Cardiac fibroblast (primary cell): ENCODE results near the gene CELF6.
A peak's percentile ranks its signal among the peaks of the same experiment; 100 is the strongest.

ENCODE experiments used
- DNase-seq, 2 donors: peaks; one replicate each; pipeline versions ENCODE4 v3.0.0 to v3.0.0-alpha.2; 2010; ENCODE audit warnings: low read depth in 2 of 2
- H3K4me3 ChIP-seq, 2 donors: replicated peaks in 1 of 2; 1 replicate in 1 of 2; 2 replicates in 1 of 2; pipeline ENCODE4 v1.5.1; 2011; ENCODE audit warnings: low read depth in 2 of 2, low read length in 2 of 2, mild to moderate bottlenecking in 2 of 2, moderate library complexity in 1 of 2
- TF ChIP-seq, protein P1 (sequence below): IDR thresholded peaks from one replicate; pipeline ENCODE4 v1.5.1; 2011; ENCODE audit warnings: low read depth, mild to moderate bottlenecking, low read length, inconsistent platforms

The CELF6 gene

DNA sequence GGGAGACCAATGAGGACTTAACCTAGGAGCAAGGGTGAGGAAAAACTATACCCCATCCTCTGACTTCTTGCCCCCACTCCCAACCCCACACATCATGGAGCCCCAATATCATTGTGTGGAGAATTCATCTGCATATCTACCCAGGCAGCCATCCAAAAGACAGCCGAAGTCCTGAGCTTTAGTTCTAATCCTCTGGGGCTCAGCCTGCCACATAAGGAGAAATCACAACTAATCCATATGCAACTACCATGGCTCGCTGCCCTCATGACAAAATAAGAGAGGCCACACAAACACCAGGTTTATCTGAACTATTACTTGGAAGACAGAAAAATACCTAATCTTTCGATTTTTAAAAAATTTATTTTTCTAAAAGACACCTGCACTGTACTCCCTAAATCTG, 38.2 kb upstream of the CELF6 start:
- H3K4me3 ChIP-seq, result no peak overlapping the region
- TF ChIP-seq, protein P1, sequence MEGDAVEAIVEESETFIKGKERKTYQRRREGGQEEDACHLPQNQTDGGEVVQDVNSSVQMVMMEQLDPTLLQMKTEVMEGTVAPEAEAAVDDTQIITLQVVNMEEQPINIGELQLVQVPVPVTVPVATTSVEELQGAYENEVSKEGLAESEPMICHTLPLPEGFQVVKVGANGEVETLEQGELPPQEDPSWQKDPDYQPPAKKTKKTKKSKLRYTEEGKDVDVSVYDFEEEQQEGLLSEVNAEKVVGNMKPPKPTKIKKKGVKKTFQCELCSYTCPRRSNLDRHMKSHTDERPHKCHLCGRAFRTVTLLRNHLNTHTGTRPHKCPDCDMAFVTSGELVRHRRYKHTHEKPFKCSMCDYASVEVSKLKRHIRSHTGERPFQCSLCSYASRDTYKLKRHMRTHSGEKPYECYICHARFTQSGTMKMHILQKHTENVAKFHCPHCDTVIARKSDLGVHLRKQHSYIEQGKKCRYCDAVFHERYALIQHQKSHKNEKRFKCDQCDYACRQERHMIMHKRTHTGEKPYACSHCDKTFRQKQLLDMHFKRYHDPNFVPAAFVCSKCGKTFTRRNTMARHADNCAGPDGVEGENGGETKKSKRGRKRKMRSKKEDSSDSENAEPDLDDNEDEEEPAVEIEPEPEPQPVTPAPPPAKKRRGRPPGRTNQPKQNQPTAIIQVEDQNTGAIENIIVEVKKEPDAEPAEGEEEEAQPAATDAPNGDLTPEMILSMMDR, result no peak
- DNase-seq, result no peak

DNA sequence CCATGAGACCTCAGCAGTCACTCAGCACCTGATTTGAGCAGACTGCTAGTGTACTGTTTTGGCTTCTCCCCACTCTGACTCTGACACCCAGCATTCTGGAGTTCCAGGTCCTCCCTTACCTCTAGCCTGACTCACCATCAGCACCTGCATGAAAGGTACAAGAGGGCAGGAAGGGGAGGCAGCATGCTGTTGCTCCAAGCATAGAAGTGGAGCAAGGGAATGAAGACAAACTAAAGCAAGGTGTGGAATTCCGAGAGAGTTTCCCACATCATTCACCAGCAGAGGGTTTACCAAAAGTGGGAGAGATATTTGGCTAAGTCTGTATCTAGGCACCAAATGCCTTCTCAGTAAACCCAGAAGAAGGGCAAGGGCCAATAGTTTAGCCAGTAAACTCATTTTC, 34.5 kb upstream of the CELF6 start:
- no peak overlapping the region for H3K4me3 ChIP-seq
- TF ChIP-seq, protein P1, result no peak
- no peak for DNase-seq

DNA sequence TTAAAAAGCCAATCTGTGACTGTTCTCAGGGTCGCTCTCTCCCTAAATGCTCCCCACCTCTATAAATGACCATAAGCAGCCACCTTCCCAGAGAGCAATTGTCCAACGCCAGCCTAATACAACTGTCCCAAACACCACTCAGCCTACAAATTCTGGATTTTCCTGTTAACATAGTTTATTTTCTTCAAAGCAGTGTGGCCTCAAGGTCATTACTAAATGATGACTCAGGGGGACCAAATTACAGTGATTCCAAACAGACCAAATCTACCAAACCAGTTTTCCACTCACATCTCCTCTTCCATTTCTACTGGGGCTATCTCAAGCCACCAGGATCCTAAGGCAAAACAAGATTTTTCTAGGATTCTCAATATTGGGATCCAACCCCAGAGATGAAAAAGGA, 33.3 kb upstream of the CELF6 start:
- H3K4me3 ChIP-seq, result no peak overlapping the region
- no peak for DNase-seq
- TF ChIP-seq, protein P1, result no peak

DNA sequence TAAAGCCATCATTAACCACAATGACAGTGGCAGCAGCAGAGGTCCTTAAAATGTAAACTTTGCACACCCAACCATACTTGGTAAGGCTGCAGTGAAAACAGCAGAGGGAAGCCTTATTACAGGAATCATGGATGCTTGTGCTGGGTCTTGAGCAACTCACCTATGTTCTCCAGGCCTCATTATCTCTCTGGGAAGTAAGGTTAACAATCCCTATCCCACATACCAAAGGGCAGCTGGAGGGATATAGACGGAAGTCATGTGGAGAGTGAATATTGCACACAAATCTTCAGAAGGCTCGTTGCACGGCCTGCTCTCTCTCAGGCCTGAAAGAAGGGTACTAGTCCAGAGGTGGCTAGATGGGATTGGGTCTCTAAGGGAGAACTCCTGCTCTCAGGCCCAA, 25.8 kb upstream of the CELF6 start:
- DNase-seq, result no peak
- H3K4me3 ChIP-seq, result no peak overlapping the region
- TF ChIP-seq, protein P1, result no peak

DNA sequence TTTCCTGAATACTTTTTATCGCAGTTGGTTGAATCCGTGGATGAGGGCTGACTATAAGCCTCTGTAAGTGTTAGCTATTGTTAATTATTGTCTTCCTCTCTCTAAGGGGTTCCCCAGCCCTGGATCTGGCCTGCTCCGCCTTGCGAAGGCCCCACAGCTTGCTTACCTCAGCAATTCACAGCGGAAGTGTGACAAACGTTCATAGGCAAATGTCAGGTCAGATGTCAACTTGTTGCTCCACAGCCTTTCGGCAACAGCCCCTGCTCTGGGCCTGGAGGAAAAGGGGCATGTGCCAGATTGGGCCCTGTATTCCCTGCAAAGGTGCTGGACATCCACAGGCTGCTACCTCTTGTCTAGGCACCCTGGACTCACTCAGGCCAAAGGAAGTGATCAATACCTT, 25.3 kb upstream of the CELF6 start:
- no peak for DNase-seq
- no peak overlapping the region for H3K4me3 ChIP-seq
- TF ChIP-seq, protein P1, result no peak

DNA sequence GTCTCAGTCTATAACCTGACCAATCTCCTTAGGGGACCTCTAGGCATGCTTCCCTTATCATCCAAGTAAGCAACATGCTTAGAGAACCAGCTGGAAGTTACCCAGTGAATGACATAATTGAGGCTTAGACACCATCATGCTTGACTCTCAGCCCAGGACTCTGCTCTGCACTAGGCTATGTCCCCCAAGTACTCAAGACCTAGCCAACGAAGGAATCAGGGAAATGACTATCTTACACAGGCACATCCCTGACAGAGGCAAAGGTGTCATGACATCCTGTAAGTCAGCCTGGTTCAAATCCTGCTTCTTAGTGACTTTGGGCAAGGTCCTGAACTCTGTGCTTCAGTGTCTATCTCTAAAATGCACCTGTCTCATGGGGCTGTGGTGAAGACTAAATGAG, 24.6 kb upstream of the CELF6 start:
- TF ChIP-seq, protein P1, result no peak

DNA sequence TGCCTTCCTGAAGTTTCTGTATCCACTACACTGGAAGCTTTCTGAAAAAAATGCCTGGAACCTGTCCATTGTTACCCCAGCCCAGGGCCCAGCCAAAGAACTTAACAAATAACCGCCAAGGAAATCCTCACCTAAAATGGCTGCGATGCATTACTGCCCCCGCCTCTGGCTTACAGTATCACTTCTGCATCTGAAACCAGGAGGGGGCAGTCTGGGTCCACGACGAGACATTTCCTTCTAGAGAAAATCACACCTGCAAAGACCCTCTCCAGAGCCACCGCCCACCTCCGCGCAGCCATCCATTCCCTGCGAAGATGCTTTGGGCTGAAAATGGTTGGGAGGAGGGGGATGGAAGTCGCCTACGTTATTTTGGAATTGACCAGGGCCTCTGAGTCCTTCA, 22.4 kb upstream of the CELF6 start:
- peak; percentile 17 to 41 for DNase-seq
- no peak overlapping the region for H3K4me3 ChIP-seq
- TF ChIP-seq, protein P1, result peak; percentile 43

More for the DNA sequence above, 24.6 kb upstream of the CELF6 start:
- no peak for DNase-seq
- H3K4me3 ChIP-seq, result no peak overlapping the region
